ENCODE data around the gene SEPTIN3. TPM values are rescaled to one million over a fixed set of nuclear protein-coding genes. Genes with fewer than 3 reads are reported as not detected.

SEPTIN3 gene
- total RNA-seq, 2 experiments from 2014 or later, result 1.8 to 2.2 TPM

DNA sequence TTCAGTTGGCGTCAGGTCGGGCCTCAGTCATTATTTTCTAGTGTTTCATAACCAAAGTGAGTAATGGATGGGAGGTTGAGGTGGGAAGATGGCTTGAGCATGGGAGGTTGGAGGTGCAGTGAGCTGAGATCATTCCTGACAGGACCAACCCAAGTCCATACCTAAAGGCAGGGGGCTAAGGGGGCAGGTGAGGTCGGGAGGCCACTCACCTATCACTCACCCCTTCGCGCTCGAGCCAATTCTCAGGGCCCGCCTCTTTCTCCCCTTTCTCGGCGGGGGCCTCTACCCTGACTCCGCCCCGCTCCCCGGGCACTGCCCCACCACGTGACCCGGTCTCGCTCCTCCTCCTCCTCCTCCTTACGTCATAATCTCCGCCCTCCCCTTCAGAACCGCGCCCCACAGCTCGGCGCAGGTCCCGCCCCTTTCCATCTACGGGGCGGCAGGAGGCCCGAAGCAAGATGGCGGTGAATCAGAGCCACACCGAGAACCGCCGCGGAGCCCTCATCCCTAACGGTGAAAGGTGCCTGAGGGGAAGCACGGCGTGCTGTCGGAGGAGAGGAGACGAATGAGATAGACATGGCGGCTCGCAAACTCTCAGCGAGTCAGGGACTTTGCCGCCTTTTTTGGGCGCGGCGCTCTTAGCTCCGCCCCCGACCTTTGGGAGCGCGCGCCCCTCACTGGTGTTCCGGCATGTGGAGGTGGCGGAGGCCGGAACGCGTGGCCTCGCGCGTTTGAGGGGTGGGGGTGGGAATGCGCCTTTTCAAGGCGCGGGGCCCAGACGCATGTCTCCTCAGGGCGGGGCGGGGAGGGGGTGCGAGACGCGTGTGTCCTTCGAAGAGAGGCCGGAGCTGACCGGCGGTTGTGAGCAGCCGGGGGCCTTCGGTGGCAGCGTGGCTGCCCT, 29.4 kb downstream of the SEPTIN3 start, which contains the start of gene WBP2NL:
TSS of gene WBP2NL (plus strand) at position 428 of the 901 bp plus-strand sequence. CDS start at position 459, 31 bp downstream.
- ChIA-PET CTCF (interaction anchor here (1.1 kb wide), 1 partner anchor 11 kb away, joined by 4 read pairs; no protein-coding TSS in a partner anchor), POLR2A (interaction anchor here (0.5 to 1.4 kb wide), 7 partner anchors 92 to 616 kb away, joined by 3 to 7 read pairs (median 3); partner anchors contain the start of genes CCDC134, NDUFA6 and POLDIP3)
- DNase-seq (peak; percentile 92), ATAC-seq (peak; percentile 97)
- no peaks in the 10 kb centered on the region for H3K27me3 Mint-ChIP-seq
- H3K4me3 Mint-ChIP-seq, result peak within 1 kb of the TSS; percentile 77
- intact Hi-C loops (cut with DNase I, micrococcal nuclease), result loop anchor here (1.0 to 10.0 kb wide), 8 partner anchors 33 to 502 kb away; partner anchors contain the start of genes NAGA (in 2 of the 2), SMDT1 (in 2 of the 2), CENPM (in 1 of the 2) and NDUFA6 (in 1 of the 2)
- peaks cover 11% of the 10 kb centered on the region for H3K9me3 Mint-ChIP-seq (ENCODE audit: low read depth)
- H3K36me3 Mint-ChIP-seq (ENCODE audit: low read depth), result peaks cover 14% of the 10 kb centered on the region
- H3K4me1 Mint-ChIP-seq, result peaks cover 20% of the 10 kb centered on the region
- peak within 1 kb of the TSS; percentile 97 for H3K27ac Mint-ChIP-seq

DNA sequence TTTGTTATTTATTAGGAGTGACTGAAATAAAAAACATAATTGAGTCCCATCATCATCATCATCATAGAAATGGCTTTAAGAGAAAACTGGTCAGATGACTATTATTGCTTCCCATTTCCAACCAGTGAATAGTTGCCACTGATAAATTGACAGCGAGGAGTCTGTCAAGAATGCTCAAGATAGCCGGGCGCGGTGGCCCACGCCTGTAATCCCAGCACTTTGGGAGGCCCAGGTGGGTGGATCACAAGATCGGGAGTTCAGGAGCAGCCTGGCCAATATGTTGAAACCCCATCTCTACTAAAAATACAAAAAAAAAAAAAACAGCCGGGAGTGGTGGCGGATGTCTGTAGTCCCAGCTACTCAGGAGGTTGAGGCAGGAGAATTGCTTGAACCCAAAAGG, 31.2 kb downstream of the SEPTIN3 start:
- DNase-seq (no peak), ATAC-seq (no peak)
- Mint-ChIP-seq H3K27me3 (no peaks in the 10 kb centered on the region), H3K36me3 (ENCODE audit: low read depth) (peaks cover 14% of the 10 kb centered on the region), H3K4me3 (no peak overlapping the region), H3K9me3 (ENCODE audit: low read depth) (peaks cover 11% of the 10 kb centered on the region), H3K27ac (no peak overlapping the region), H3K4me1 (peaks cover 21% of the 10 kb centered on the region)
- CTCF ChIA-PET, result interaction anchor here (0.7 kb wide), 1 partner anchor 227 kb away, joined by 3 read pairs; no protein-coding TSS in a partner anchor
- intact Hi-C loops (cut with DNase I, micrococcal nuclease), result no loop called here
- POLR2A ChIA-PET, result interaction anchor here (0.7 kb wide), 1 partner anchor 30 kb away, joined by 4 read pairs; no protein-coding TSS in a partner anchor

DNA sequence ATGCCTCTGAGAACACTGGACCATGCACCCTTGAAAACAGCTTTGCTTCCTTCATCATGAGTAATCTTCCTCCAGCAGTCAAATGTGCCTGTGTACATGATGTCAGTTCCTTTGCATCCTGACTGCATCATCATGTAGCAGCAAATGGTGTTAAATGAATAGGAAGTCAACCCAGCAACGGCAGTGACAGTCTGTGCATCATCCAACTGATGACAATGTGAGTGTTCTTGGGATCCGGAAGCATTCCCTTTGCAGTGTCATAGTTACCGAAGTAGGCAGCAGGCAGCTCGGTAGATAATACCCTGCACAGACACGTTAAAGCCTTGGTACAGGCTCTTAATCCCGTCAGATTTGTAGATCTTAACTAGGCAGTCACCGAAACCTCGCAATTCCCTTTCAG, 31.9 kb downstream of the SEPTIN3 start:
- no peak for ATAC-seq
- ChIA-PET POLR2A (interaction anchor here (0.7 kb wide), 1 partner anchor 31 kb away, joined by 4 read pairs; no protein-coding TSS in a partner anchor), CTCF (no interaction called here)
- peaks cover 14% of the 10 kb centered on the region for H3K36me3 Mint-ChIP-seq (ENCODE audit: low read depth)
- intact Hi-C loops (cut with DNase I, micrococcal nuclease), result no loop called here
- no peak overlapping the region for H3K4me3 Mint-ChIP-seq
- H3K27me3 Mint-ChIP-seq, result no peaks in the 10 kb centered on the region
- H3K4me1 Mint-ChIP-seq, result peaks cover 24% of the 10 kb centered on the region
- DNase-seq, result no peak
- no peak overlapping the region for H3K27ac Mint-ChIP-seq
- H3K9me3 Mint-ChIP-seq (ENCODE audit: low read depth), result peaks cover 15% of the 10 kb centered on the region

DNA sequence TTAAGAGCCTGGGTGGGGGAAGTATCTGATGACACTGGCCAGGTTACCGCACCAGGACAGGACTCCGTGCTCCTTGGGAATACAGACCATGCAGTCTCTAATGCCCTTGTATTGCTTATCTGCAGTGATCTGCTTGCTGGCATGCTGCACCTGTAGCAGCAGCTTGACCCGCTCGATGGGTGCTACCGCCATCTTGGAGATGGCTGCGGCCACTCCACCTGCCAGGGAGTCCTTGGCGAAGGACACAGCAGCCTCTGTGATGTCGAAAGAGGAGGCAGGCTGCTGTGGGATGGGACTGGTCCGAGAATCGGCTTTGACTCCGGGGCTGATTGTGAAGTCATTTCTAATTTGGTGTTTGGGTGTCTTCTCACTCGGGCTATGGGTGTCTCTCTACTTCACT, 32.5 kb downstream of the SEPTIN3 start:
- H3K27me3 Mint-ChIP-seq, result no peaks in the 10 kb centered on the region
- intact Hi-C loops (cut with DNase I, micrococcal nuclease), result no loop called here
- no peak overlapping the region for H3K4me3 Mint-ChIP-seq
- H3K36me3 Mint-ChIP-seq (ENCODE audit: low read depth), result peaks cover 14% of the 10 kb centered on the region
- H3K27ac Mint-ChIP-seq, result no peak overlapping the region
- ATAC-seq (no peak), DNase-seq (no peak)
- peaks cover 15% of the 10 kb centered on the region for H3K9me3 Mint-ChIP-seq (ENCODE audit: low read depth)
- POLR2A ChIA-PET, result no interaction called here
- peaks cover 24% of the 10 kb centered on the region for H3K4me1 Mint-ChIP-seq
- CTCF ChIA-PET, result no interaction called here

DNA sequence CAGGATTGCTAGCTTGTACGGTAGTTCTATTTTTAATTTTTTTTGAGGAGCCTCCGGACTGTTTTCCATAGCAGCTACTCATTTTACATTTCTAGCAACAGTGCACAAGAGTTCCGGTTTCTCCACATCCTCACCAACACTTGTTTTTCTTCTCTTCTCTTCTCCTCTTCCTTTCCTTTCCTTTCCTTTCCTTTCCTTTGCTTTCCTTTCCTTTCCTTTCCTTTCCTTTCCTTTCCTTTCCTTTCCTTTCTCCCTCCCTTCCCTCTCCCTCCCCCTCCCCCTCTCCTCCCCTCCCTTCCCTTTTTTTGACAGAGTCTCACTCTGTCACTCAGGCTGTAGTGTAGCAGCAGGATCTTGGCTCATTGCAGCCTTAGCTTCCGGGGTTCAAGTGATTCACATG, 38.7 kb downstream of the SEPTIN3 start:
- DNase-seq (no peak), ATAC-seq (no peak)
- POLR2A ChIA-PET, result no interaction called here
- H3K9me3 Mint-ChIP-seq (ENCODE audit: low read depth), result peaks cover 21% of the 10 kb centered on the region
- peaks cover 3% of the 10 kb centered on the region for H3K4me1 Mint-ChIP-seq
- CTCF ChIA-PET, result interaction anchor here (1.0 kb wide), 1 partner anchor 23 kb away, joined by 3 read pairs; no protein-coding TSS in a partner anchor
- no peak overlapping the region for H3K27ac Mint-ChIP-seq
- no peak overlapping the region for H3K4me3 Mint-ChIP-seq
- H3K27me3 Mint-ChIP-seq, result peaks cover 11% of the 10 kb centered on the region
- intact Hi-C loops (cut with DNase I, micrococcal nuclease), result no loop called here
- H3K36me3 Mint-ChIP-seq (ENCODE audit: low read depth), result peaks cover 5% of the 10 kb centered on the region

DNA sequence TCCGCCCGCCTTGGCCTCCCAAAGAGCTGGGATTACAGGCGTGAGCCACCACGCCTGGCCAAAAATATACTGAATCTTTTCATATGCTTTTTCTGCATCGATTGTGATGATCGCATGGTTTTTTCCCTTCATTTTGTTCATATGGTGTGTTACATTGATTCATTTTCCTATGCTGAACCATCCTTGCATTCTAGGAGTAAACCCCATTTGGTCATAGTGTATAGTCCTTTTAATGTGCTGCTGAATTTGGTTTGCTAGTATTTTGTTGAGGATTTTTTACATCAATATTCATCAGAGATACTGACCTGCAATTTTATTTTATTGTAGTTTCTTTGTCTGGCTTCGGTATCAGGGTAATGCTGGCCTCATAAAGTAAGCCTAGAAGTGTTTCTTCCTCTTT, 41.5 kb downstream of the SEPTIN3 start:
- Mint-ChIP-seq H3K4me3 (no peak overlapping the region), H3K27ac (no peak overlapping the region), H3K36me3 (ENCODE audit: low read depth) (peaks cover 5% of the 10 kb centered on the region), H3K9me3 (ENCODE audit: low read depth) (peaks cover 18% of the 10 kb centered on the region), H3K27me3 (peaks cover 14% of the 10 kb centered on the region), H3K4me1 (no peaks in the 10 kb centered on the region)
- no peak for ATAC-seq
- DNase-seq, result no peak
- POLR2A ChIA-PET, result no interaction called here
- intact Hi-C loops (cut with DNase I, micrococcal nuclease), result no loop called here
- CTCF ChIA-PET, result interaction anchor here (0.6 kb wide), 1 partner anchor 42 kb away, joined by 3 read pairs; no protein-coding TSS in a partner anchor

DNA sequence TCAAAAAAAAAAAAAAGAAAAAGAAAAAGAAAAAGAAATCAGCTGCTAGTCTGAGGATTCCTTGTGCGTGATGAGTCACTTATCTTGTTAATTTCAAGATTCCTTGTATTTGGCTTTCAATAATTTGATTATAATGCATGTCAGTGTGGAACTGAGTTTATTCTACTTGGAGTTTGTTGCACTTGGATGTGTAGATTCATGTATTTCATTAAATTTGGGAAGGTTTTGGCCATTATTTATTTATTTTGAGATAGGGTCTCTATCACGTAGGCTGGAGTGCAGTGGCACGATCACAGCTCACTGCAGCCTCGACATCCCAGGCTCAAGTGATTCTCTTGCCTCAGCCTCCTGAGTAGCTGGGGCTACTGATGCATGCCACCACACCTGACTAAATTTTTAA, 44.1 kb downstream of the SEPTIN3 start:
- ATAC-seq (no peak), DNase-seq (no peak)
- POLR2A ChIA-PET, result no interaction called here
- CTCF ChIA-PET, result no interaction called here
- H3K4me1 Mint-ChIP-seq, result no peaks in the 10 kb centered on the region
- intact Hi-C loops (cut with DNase I, micrococcal nuclease), result no loop called here
- peaks cover 5% of the 10 kb centered on the region for H3K36me3 Mint-ChIP-seq (ENCODE audit: low read depth)
- H3K27ac Mint-ChIP-seq, result no peak overlapping the region
- peaks cover 18% of the 10 kb centered on the region for H3K27me3 Mint-ChIP-seq
- H3K4me3 Mint-ChIP-seq, result no peak overlapping the region
- peaks cover 15% of the 10 kb centered on the region for H3K9me3 Mint-ChIP-seq (ENCODE audit: low read depth)

DNA sequence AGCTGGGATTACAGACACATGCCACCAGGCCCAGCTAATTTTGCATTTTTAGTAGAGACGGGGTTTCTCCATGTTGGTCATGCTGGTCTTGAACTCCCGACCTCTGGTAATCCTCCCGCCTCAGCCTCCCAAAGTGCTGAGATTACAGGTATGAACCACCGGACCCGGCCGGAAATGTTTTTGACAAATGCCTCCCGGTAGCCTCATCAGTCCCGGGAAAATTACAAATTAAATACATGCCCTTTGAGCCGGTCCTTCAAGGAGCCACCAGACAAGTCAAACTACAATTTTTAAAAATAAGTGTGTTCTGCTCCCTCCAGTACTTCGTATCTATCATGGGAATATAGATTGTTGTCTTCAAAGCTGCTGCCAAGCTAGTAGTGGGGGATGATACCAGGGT, 46.9 kb downstream of the SEPTIN3 start:
- DNase-seq, result no peak
- Mint-ChIP-seq H3K36me3 (ENCODE audit: low read depth) (peaks cover 3% of the 10 kb centered on the region), H3K27ac (no peak overlapping the region), H3K4me3 (no peak overlapping the region), H3K27me3 (peaks cover 14% of the 10 kb centered on the region), H3K9me3 (ENCODE audit: low read depth) (peaks cover 4% of the 10 kb centered on the region), H3K4me1 (no peaks in the 10 kb centered on the region)
- CTCF ChIA-PET, result interaction anchor here (0.6 to 1.0 kb wide), 5 partner anchors 33 to 288 kb away, joined by 3 to 4 read pairs (median 3); no protein-coding TSS in a partner anchor
- intact Hi-C loops (cut with DNase I, micrococcal nuclease), result no loop called here
- POLR2A ChIA-PET, result no interaction called here
- ATAC-seq, result no peak

DNA sequence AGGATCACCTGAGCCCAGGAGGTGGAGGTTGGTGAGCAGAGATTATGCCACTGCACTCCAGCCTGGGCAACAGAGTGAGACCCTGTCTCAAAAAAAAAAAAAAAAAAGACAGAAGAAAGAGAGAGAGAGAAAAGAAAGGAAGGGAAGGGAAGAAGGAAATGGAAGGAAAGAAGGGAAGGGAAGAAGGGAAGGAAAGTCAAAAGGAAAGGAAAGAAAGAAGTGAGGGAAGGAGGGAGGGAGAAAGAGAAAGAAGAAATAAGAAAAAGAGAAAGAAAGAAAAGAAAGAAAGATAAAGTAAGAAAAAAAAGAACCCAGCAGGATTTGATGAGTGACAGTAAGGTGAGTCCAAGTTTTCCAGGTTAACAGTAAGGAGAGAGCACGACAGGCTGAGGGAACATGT, 49.0 kb downstream of the SEPTIN3 start:
- DNase-seq (no peak), ATAC-seq (no peak)
- Mint-ChIP-seq H3K9me3 (ENCODE audit: low read depth) (no peaks in the 10 kb centered on the region), H3K27ac (no peak overlapping the region), H3K4me3 (no peak overlapping the region), H3K27me3 (peaks cover 14% of the 10 kb centered on the region), H3K4me1 (peaks cover 10% of the 10 kb centered on the region), H3K36me3 (ENCODE audit: low read depth) (no peaks in the 10 kb centered on the region)
- intact Hi-C loops (cut with DNase I, micrococcal nuclease), result no loop called here
- CTCF ChIA-PET, result no interaction called here
- POLR2A ChIA-PET, result no interaction called here

Other genes with a start within 250 kb of the SEPTIN3 start
- gene CCDC134, start 168.8 kb upstream of the SEPTIN3 start, total RNA-seq, result 10 to 100 TPM; 14.7 to 15.2 TPM
- gene SREBF2, start 136.3 kb upstream of the SEPTIN3 start, total RNA-seq, result 100 to 1,000 TPM; 101 to 105 TPM
- 1 to 10 TPM; 1.4 to 1.9 TPM for gene SHISA8, start 54.4 kb upstream of the SEPTIN3 start, total RNA-seq
- 1 to 10 TPM; 2.2 to 3.0 TPM for gene TNFRSF13C, start 42.6 kb upstream of the SEPTIN3 start, total RNA-seq
- gene CENPM, start 22.3 kb upstream of the SEPTIN3 start, total RNA-seq, result 10 to 100 TPM; 65.2 to 82.1 TPM
- gene WBP2NL, start 29.3 kb downstream of the SEPTIN3 start, total RNA-seq, result under 1 TPM; 0.30 to 0.54 TPM
- gene NAGA, start 101.4 kb downstream of the SEPTIN3 start, total RNA-seq, result 10 to 100 TPM; 19.7 to 20.0 TPM
- 1 to 10 TPM; 1.4 to 2.3 TPM for gene PHETA2, start 104.8 kb downstream of the SEPTIN3 start, total RNA-seq
- gene SMDT1, start 110.3 kb downstream of the SEPTIN3 start, total RNA-seq, result 10 to 100 TPM; 17.2 to 45.4 TPM
- gene NDUFA6, start 121.3 kb downstream of the SEPTIN3 start, total RNA-seq, result 100 to 1,000 TPM; 123 to 144 TPM
- gene CYP2D6, start 161.4 kb downstream of the SEPTIN3 start, total RNA-seq, result 1 to 10 TPM; 2.8 to 3.1 TPM

Data from activated CD4-positive, alpha-beta T cell treated with anti-CD3 and anti-CD28 coated beads for 36 hours (primary cell).